ENCODE measurements around the gene RGS7.

The RGS7 gene

DNA sequence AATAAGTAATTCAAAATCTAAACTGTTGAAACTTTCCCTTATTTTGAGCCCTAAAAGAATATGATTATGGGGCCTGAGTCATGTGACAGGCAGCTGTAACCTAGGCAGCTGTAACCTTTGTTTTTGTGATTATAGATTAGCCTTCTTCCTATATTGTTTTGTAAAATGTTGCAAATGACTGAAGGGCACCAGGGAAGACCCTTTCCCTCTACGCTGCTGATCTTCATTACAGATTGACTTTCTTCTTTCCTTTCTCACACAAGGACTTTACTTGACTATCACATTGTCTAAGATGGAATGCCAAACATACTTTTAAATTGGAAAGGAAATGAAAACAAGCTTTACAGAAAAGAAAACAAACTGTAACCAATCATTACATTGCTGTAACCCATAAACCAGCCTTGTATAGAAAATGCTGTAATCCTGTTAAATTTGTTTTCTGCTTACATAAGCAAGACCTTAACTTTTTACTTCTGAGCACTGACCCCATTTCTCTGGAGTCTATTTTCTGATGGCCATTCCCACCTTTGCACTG lies 242.2 kb downstream of the RGS7 start:
- TF ChIP-seq, protein P1, sequence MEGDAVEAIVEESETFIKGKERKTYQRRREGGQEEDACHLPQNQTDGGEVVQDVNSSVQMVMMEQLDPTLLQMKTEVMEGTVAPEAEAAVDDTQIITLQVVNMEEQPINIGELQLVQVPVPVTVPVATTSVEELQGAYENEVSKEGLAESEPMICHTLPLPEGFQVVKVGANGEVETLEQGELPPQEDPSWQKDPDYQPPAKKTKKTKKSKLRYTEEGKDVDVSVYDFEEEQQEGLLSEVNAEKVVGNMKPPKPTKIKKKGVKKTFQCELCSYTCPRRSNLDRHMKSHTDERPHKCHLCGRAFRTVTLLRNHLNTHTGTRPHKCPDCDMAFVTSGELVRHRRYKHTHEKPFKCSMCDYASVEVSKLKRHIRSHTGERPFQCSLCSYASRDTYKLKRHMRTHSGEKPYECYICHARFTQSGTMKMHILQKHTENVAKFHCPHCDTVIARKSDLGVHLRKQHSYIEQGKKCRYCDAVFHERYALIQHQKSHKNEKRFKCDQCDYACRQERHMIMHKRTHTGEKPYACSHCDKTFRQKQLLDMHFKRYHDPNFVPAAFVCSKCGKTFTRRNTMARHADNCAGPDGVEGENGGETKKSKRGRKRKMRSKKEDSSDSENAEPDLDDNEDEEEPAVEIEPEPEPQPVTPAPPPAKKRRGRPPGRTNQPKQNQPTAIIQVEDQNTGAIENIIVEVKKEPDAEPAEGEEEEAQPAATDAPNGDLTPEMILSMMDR (conservative IDR thresholded peaks at IDR 0.05) = no peak
- H3K27ac ChIP-seq = no peak overlapping the region

DNA sequence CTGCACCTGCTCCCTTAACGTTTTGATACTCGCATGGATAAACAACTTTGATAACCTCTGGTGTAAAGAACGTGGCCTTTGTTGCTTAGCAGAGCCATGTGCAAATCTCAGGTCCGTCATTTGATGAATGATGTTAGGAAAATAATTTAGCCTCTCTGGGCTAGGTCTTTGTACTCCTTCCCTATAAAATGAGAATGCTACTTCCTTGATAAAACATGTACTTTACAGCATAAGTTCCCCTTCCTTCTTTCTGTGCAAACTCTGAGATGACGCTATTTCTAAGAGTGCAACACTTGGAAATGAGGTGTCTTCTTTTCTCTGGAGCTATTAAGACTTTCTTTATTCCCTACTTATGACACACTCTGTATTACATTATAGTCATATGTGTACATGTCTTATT lies 243.4 kb downstream of the RGS7 start:
- TF ChIP-seq, protein P1 (conservative IDR thresholded peaks at IDR 0.05) = no peak
- H3K27ac ChIP-seq = no peak overlapping the region

DNA sequence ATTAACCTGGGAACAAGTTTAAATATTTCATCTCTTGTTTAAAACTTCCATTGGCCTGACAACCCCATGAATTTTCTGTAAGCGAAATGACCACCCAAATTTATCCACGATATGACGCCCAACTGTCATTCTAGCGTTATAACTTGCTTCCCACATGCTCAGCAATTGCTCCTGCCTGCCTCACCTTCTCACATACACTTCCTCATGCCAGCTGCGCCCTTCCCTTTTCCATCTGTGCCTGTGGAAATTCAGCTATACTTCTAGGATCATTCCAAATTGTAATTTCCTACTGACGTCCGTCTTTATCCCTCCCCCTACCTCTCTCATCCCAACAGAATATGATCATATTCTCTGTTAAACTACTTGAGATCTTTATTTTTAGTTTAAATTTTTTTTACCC lies 248.0 kb downstream of the RGS7 start:
- no peak overlapping the region for H3K27ac ChIP-seq
- TF ChIP-seq, protein P1 (conservative IDR thresholded peaks at IDR 0.05) = no peak

DNA sequence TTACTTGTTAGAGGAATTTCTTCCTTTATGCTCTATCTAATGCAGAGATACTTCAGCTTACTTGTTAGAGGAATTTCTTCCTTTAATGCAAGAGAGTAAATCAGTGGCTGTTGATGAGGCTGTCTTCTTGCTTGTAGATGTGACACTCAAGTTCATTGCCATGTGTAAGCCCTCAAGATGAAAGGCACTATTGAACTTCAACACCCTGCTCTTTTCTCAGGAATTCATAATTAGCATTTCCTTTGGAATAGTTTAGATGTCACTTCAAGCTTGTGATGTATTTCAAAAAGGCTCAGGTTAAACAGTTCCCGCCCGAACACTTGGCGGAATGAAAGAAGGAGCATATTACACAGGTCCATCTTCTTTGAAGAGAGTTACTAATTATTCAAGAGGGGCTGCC lies 251.9 kb downstream of the RGS7 start:
- TF ChIP-seq, protein P1 (conservative IDR thresholded peaks at IDR 0.05) = no peak
- no peak overlapping the region for H3K27ac ChIP-seq

DNA sequence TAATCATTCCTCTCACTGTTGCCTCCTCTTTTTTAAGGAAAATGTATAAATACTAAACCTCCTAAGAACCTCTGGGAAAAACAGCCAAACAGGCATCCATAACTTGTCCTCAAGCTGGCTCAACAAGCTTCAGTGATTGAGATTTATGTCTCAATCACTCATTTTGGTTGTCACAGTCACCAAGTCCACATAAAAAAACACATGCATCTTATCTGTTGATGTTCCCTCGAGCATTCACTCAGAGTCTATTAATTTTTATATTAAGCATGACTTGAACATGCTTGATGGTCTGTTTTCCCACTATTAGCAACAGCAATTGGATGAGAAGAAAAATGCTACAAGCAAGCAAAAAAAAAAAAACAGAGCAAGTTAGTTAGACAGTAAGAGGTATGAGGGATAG lies 254.3 kb downstream of the RGS7 start:
- no peak overlapping the region for H3K27ac ChIP-seq
- TF ChIP-seq, protein P1 (conservative IDR thresholded peaks at IDR 0.05) = no peak

DNA sequence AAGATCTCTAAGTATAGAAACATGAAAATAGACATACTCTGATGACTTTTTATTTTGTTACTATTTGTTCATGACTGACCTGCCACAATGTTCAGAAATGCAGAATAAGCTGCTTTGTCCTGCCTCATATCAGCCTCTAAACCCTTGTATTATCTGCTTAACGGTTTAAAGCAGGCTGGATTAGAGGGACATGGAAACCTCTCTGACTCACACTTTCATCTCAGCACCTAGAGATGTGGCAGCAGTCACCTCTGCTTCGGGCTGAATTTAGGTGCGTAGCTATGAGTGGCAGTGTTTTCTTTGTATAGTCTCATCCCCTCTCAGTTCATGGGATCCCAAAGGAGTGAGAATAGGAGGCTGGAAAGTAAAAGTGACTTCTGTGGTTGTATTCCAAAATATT lies 255.4 kb downstream of the RGS7 start:
- H3K27ac ChIP-seq = no peak overlapping the region
- TF ChIP-seq, protein P1 (conservative IDR thresholded peaks at IDR 0.05) = no peak

DNA sequence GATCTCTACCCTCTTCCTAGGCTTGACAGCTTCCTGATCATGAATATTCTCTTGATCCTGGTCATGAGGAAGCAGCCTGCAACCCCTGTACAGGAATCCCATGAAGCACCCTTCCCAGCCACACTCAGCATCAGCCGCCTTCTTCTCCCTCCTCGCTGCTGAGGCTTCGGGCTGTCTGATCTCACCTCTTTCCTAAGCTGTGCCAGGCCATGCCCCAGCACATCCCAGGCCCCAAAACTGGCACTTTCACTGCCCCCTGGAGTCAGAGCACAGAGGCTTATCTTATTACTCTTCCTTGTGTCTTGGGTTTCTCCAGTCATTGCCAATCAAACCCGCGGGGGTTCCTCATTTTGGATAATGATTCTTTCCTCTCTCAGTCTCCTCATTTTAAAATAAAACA lies 259.5 kb downstream of the RGS7 start:
- H3K27ac ChIP-seq = no peak overlapping the region
- TF ChIP-seq, protein P1 (conservative IDR thresholded peaks at IDR 0.05) = no peak

All from VCaP (cell line).